HepG2 (cell line): ENCODE results near the gene ZDHHC19. TPM values are rescaled to one million over a fixed set of nuclear protein-coding genes. Genes with fewer than 3 reads are reported as not detected.

ENCODE experiments used
- AGO1 ChIP-seq: fragments of 200-400 bp; formaldehyde crosslinking; IDR thresholded peaks from 2 replicates; pipeline ENCODE4 v1.6.1; 2017; ENCODE audit warnings: mild to moderate bottlenecking, low read depth, low read length, moderate library complexity; ENCODE audit not compliant: poor library complexity, severe bottlenecking
- ARNTL ChIP-seq: sonication (generic); formaldehyde crosslinking; IDR thresholded peaks from 2 replicates; pipeline ENCODE4 v1.4.0; 2020; ENCODE audit warnings: mild to moderate bottlenecking, missing genetic modification reagents
- HNF4A ChIP-seq: sonication (generic); formaldehyde crosslinking; IDR thresholded peaks from 2 replicates; pipeline ENCODE4 v1.4.0; 2020; ENCODE audit warnings: missing genetic modification reagents
- IKZF5 ChIP-seq: IDR thresholded peaks from 2 replicates; pipeline ENCODE4 v1.6.1; 2018; ENCODE audit warnings: missing genetic modification reagents, mild to moderate bottlenecking, missing compliant biosample characterization
- KLF16 ChIP-seq, 2 experiments: sonication (generic) in 1 of 2; formaldehyde crosslinking in 1 of 2; IDR thresholded peaks; 2 replicates each; pipeline versions ENCODE4 v1.6.1 to v1.8.0; 2016 to 2023; ENCODE audit warnings: missing genetic modification reagents in 2 of 2, missing compliant biosample characterization in 1 of 2
- PATZ1 ChIP-seq: sonication (generic); formaldehyde crosslinking; IDR thresholded peaks from 2 replicates; pipeline ENCODE4 v1.4.0; 2020; ENCODE audit warnings: missing genetic modification reagents
- TARDBP ChIP-seq: sonication (generic); formaldehyde crosslinking; IDR thresholded peaks from 2 replicates; pipeline ENCODE4 v1.8.0; 2022; ENCODE audit warnings: mild to moderate bottlenecking, missing genetic modification reagents
- ZBTB14 ChIP-seq: sonication (generic); formaldehyde crosslinking; IDR thresholded peaks from 2 replicates; pipeline ENCODE4 v1.4.0; 2020; ENCODE audit warnings: missing genetic modification reagents
- ZNF609 ChIP-seq: sonication (generic); formaldehyde crosslinking; IDR thresholded peaks from 2 replicates; pipeline ENCODE4 v1.4.0; 2020; ENCODE audit warnings: mild to moderate bottlenecking, missing genetic modification reagents, borderline replicate concordance
- ZNF616 ChIP-seq: sonication (generic); formaldehyde crosslinking; IDR thresholded peaks from 2 replicates; pipeline ENCODE4 v1.5.0; 2020; ENCODE audit warnings: low read depth, mild to moderate bottlenecking, missing genetic modification reagents
- ZNF710 ChIP-seq: sonication (generic); formaldehyde crosslinking; IDR thresholded peaks from 2 replicates; pipeline ENCODE4 v1.5.0; 2020; ENCODE audit warnings: mild to moderate bottlenecking, missing genetic modification reagents, borderline replicate concordance
- ZUFSP ChIP-seq: sonication (generic); formaldehyde crosslinking; IDR thresholded peaks from 2 replicates; pipeline ENCODE4 v1.9.0; 2021; ENCODE audit warnings: missing genetic modification reagents, mild to moderate bottlenecking, borderline replicate concordance
- ZZZ3 ChIP-seq: sonication (generic); formaldehyde crosslinking; IDR thresholded peaks from 2 replicates; pipeline ENCODE4 v1.4.0; 2020; ENCODE audit warnings: missing genetic modification reagents, mild to moderate bottlenecking, borderline replicate concordance
- polyA plus RNA-seq, 8 experiments: library from polyadenylated mRNA; depleted of rRNA in 3 of 8; stranded (reverse) in 7 of 8; unstranded in 1 of 8; fragments of >200 nt; fragmentation: Illumina TruSeq in 4 of 8; extraction: Trizol in 4 of 8; gene quantifications; 2 replicates each; pipeline versions ENCODE4 v1.2.1 to v1.2.3, GENCODE V29; 2011 to 2016; ENCODE audit warnings: low read depth in 4 of 8, missing spikeins in 1 of 8, mixed read lengths in 1 of 8; ENCODE audit not compliant: insufficient read depth in 1 of 8
- total RNA-seq, 5 experiments: library from RNA; depleted of rRNA; stranded (reverse); fragments of >200 nt; fragmentation: Illumina TruSeq; extraction: Trizol; gene quantifications; 2 replicates each; pipeline ENCODE4 v1.2.3, GENCODE V29; 2016; ENCODE audit warnings: low read depth in 1 of 5

The ZDHHC19 gene
- total and polyA plus RNA-seq, 2 of the 13 experiments (the other 11 are each of a cell fraction or from before 2014, with no cell fraction given) = 0.22 to 0.53 TPM

- no peak for TF ChIP-seq TARDBP (CRISPR knock-in tag)
- TF ChIP-seq ZNF710 (CRISPR knock-in tag) = no peak
- no peak for TF ChIP-seq ZUFSP (CRISPR knock-in tag)
- peak; percentile 89 for TF ChIP-seq PATZ1
- no peak for TF ChIP-seq ZBTB14 (CRISPR knock-in tag)
- no peak for TF ChIP-seq AGO1
- no peak for TF ChIP-seq ZNF609 (CRISPR knock-in tag)
- no peak; the same call in 1 of the 2 replicates for TF ChIP-seq HNF4A
- no peak for TF ChIP-seq ZNF616
- TF ChIP-seq KLF16 (CRISPR knock-in tag; IDR thresholded peaks at IDR 0.05) = no peak
- no peak; the same call in 1 of the 2 replicates for TF ChIP-seq ARNTL (CRISPR knock-in tag)
- TF ChIP-seq IKZF5 (CRISPR knock-in tag) = peak; percentile 47; the same call in 1 of the 2 replicates
- no peak for TF ChIP-seq ZZZ3
Measured at GRCh38 chr3:196163666-196164493, 47.3 kb downstream of the ZDHHC19 start (continued).
